SK-N-SH (cell line): ENCODE data around the gene IL4R. TPM values are rescaled to one million over a fixed set of nuclear protein-coding genes. Genes with fewer than 3 reads are reported as not detected.
A peak's percentile ranks its signal among the peaks of the same experiment; 100 is the strongest.

ENCODE experiments used
- CTCF ChIA-PET: fragments of 300-600, 350-600 bp; formaldehyde crosslinking; extraction: SDS; loops from one replicate; lab custom pipeline; 2021; lab: Yijun Ruan, JAX
- POLR2A ChIA-PET: fragments of 350-600 bp; sonication (Branson Sonifier 250); formaldehyde crosslinking; extraction: SDS; loops from one replicate; lab custom pipeline; 2020; ENCODE audit warnings: antibody characterized with exemption, inconsistent platforms; lab: Yijun Ruan, JAX
- DNase-seq: peaks from one replicate; pipeline ENCODE4 v3.0.0; 2012
- H2AFZ ChIP-seq: fragments of 200-600 bp; sonication (generic); 2 replicates; pipeline ENCODE4 v1.8.1; 2016; ENCODE audit warnings: antibody characterized with exemption, mild to moderate bottlenecking, low read depth
- H3F3A ChIP-seq: fragments of 200-600 bp; sonication (generic); replicated peaks from 2 replicates; pipeline ENCODE3; 2016; ENCODE audit warnings: antibody characterized with exemption, mild to moderate bottlenecking; ENCODE audit not compliant: insufficient read depth
- H3K27ac ChIP-seq, 2 experiments: fragments of 200-500 bp in 1 of 2; fragments of 200-600 bp in 1 of 2; sonication (Bioruptor generic) in 1 of 2; sonication (generic), shearing (Covaris generic) in 1 of 2; 2 replicates each; pipeline versions ENCODE4 v1.5.1 to v1.6.1; 2014 to 2016; ENCODE audit warnings: low read depth in 2 of 2, inconsistent platforms in 1 of 2, low read length in 1 of 2, mild to moderate bottlenecking in 1 of 2, mixed read lengths in 1 of 2
- H3K27me3 ChIP-seq: fragments of 200-600 bp; sonication (generic), shearing (Covaris generic); 2 replicates; pipeline ENCODE4 v1.6.1; 2016; ENCODE audit warnings: mixed run types; ENCODE audit not compliant: insufficient read depth
- H3K36me3 ChIP-seq, 2 experiments: fragments of 200-500 bp in 1 of 2; fragments of 200-600 bp in 1 of 2; sonication (Bioruptor generic) in 1 of 2; sonication (generic) in 1 of 2; replicated peaks in 1 of 2; 2 replicates each; pipeline versions ENCODE3 to v1.5.1; 2014 to 2016; ENCODE audit warnings: low read length in 1 of 2, mild to moderate bottlenecking in 1 of 2; ENCODE audit not compliant: insufficient read depth in 2 of 2, control insufficient read depth in 1 of 2
- H3K4me1 ChIP-seq, 2 experiments: fragments of 200-500 bp in 1 of 2; fragments of 200-600 bp in 1 of 2; sonication (Bioruptor generic) in 1 of 2; sonication (generic), shearing (Covaris generic) in 1 of 2; 2 replicates each; pipeline versions ENCODE4 v1.5.1 to v1.6.1; 2014 to 2016; ENCODE audit warnings: low read depth in 1 of 2, low read length in 1 of 2, mixed run types in 1 of 2; ENCODE audit not compliant: insufficient read depth in 2 of 2, control insufficient read depth in 1 of 2
- H3K4me2 ChIP-seq: fragments of 200-600 bp; sonication (generic), shearing (Covaris generic); 2 replicates; pipeline ENCODE4 v1.6.1; 2017; ENCODE audit warnings: mixed run types
- H3K4me3 ChIP-seq, 2 experiments: fragments of 200-500 bp in 1 of 2; fragments of 200-600 bp in 1 of 2; sonication (Bioruptor generic) in 1 of 2; sonication (generic), shearing (Covaris generic) in 1 of 2; 2 replicates each; pipeline versions ENCODE4 v1.5.1 to v1.8.1; 2014 to 2016; ENCODE audit warnings: low read depth in 2 of 2, inconsistent platforms in 1 of 2, low read length in 1 of 2, mild to moderate bottlenecking in 1 of 2, mixed read lengths in 1 of 2, moderate library complexity in 1 of 2
- H3K79me2 ChIP-seq: fragments of 200-600 bp; sonication (generic); 2 replicates; pipeline ENCODE4 v1.8.1; 2017; ENCODE audit warnings: mild to moderate bottlenecking; ENCODE audit not compliant: insufficient read depth
- H3K9ac ChIP-seq: fragments of 200-600 bp; sonication (generic); 2 replicates; pipeline ENCODE4 v1.6.1; 2017; ENCODE audit warnings: mixed run types
- H3K9me2 ChIP-seq: fragments of 200-600 bp; sonication (generic); 2 replicates; pipeline ENCODE4 v1.6.1; 2017; ENCODE audit warnings: mixed run types
- H3K9me3 ChIP-seq: fragments of 200-600 bp; sonication (generic); 2 replicates; pipeline ENCODE4 v1.6.1; 2017; ENCODE audit warnings: mixed run types, mild to moderate bottlenecking, moderate library complexity
- H4K20me1 ChIP-seq: fragments of 200-600 bp; sonication (generic); 2 replicates; pipeline ENCODE4 v1.6.1; 2017; ENCODE audit warnings: mild to moderate bottlenecking, mixed run types; ENCODE audit not compliant: insufficient read depth
- CTCF ChIP-seq: fragments of 200-600 bp; sonication (generic); IDR thresholded peaks from 2 replicates; pipeline ENCODE4 v1.6.1; 2017; ENCODE audit warnings: antibody characterized with exemption, mild to moderate bottlenecking, moderate library complexity
- ELF1 ChIP-seq: IDR thresholded peaks from 2 replicates; pipeline ENCODE4 v1.4.0; 2012
- EP300 ChIP-seq, 2 experiments: IDR thresholded peaks; 2 replicates each; pipeline versions ENCODE4 v1.4.0 to v1.6.1; 2012; ENCODE audit warnings: borderline replicate concordance in 1 of 2, low read depth in 1 of 2, low read length in 1 of 2
- EZH2phosphoT487 ChIP-seq: fragments of 200-600 bp; sonication (generic); IDR thresholded peaks from 2 replicates; pipeline ENCODE4 v1.6.1; 2017; ENCODE audit warnings: low read depth, mixed run types, mild to moderate bottlenecking, antibody characterized with exemption, moderate library complexity, borderline replicate concordance
- GATA2 ChIP-seq: sonication (generic); formaldehyde crosslinking; IDR thresholded peaks from 2 replicates; pipeline ENCODE4 v1.5.0; 2020; ENCODE audit warnings: mild to moderate bottlenecking, missing genetic modification reagents
- IRF3 ChIP-seq: fragments of 150-350 bp; IDR thresholded peaks from 2 replicates; pipeline ENCODE4 v1.6.1; 2016; ENCODE audit warnings: mild to moderate bottlenecking, low read depth, low read length
- JUND ChIP-seq: IDR thresholded peaks from 2 replicates; pipeline ENCODE4 v1.4.0; 2012
- MEF2A ChIP-seq: IDR thresholded peaks from 2 replicates; pipeline ENCODE4 v1.4.0; 2012; ENCODE audit warnings: low read depth, borderline replicate concordance
- MXI1 ChIP-seq: IDR thresholded peaks from 2 replicates; pipeline ENCODE4 v1.6.1; 2012; ENCODE audit warnings: mild to moderate bottlenecking, low read depth, low read length, improper control_type of control experiment
- NFIC ChIP-seq: IDR thresholded peaks from 2 replicates; pipeline ENCODE4 v1.4.0; 2012; ENCODE audit warnings: borderline replicate concordance
- NRF1 ChIP-seq: IDR thresholded peaks from 2 replicates; pipeline ENCODE4 v1.6.1; 2012; ENCODE audit warnings: low read depth, mild to moderate bottlenecking, low read length
- POLR2AphosphoS5 ChIP-seq: IDR thresholded peaks from 2 replicates; pipeline ENCODE4 v1.6.1; 2012; ENCODE audit warnings: low read depth, low read length
- RCOR1 ChIP-seq: fragments of 150-350 bp; IDR thresholded peaks from 2 replicates; pipeline ENCODE4 v1.6.1; 2017; ENCODE audit warnings: antibody characterized with exemption, low read length
- REST ChIP-seq: IDR thresholded peaks from 2 replicates; pipeline ENCODE4 v1.6.1; 2012; ENCODE audit warnings: mild to moderate bottlenecking, low read depth, low read length, moderate library complexity
- RXRA ChIP-seq: IDR thresholded peaks from 2 replicates; pipeline ENCODE4 v1.4.0; 2012; ENCODE audit warnings: low read depth, mild to moderate bottlenecking, borderline replicate concordance
- SIN3A ChIP-seq: IDR thresholded peaks from 2 replicates; pipeline ENCODE4 v1.6.1; 2012; ENCODE audit warnings: low read depth, mild to moderate bottlenecking, low read length, moderate library complexity, borderline replicate concordance
- ZBTB33 ChIP-seq: IDR thresholded peaks from 2 replicates; pipeline ENCODE4 v1.4.0; 2012; ENCODE audit warnings: low read depth, borderline replicate concordance
- WGBS: methylation state at CpG from one replicate; pipeline ENCODE4 v1.1.6; 2017; ENCODE audit warnings: low lambda C conversion rate; 5-methylcytosine and 5-hydroxymethylcytosine counted together
- polyA plus RNA-seq, 3 experiments: library from polyadenylated mRNA; depleted of rRNA; stranded (reverse); fragments of >200 nt; gene quantifications; 2 replicates each; pipeline ENCODE4 v1.2.3, GENCODE V29; 2012

Gene IL4R
- polyA plus RNA-seq, 1 of the 3 experiments (the other 2 are of a cell fraction), result 16.1 TPM

GRCh38 chr16:27334192-27334764 is 20.5 kb downstream of the IL4R start:
- H3K9me3 ChIP-seq, result no peaks in the 10 kb centered on the region
- no peaks in the 10 kb centered on the region for H3K9me2 ChIP-seq
- TF ChIP-seq RCOR1 (no peak), SIN3A (no peak), NRF1 (no peak), ELF1 (no peak), RXRA (no peak), MEF2A (no peak), EZH2phosphoT487 (no peak), REST (no peak), POLR2AphosphoS5 (no peak), NFIC (no peak), EP300 (IDR thresholded peaks at IDR 0.05; ENCODE audit: borderline replicate concordance in 1 of 2, low read depth in 1 of 2, low read length in 1 of 2) (no peak), IRF3 (no peak), JUND (no peak), CTCF (no peak), MXI1 (no peak), ZBTB33 (no peak), GATA2 (CRISPR knock-in tag) (no peak)
- H3K4me2 ChIP-seq, result peak overlapping the region; percentile 26; the same call in 1 of the 2 replicates
- no peak overlapping the region for H3K9ac ChIP-seq
- peaks cover 73% of the 10 kb centered on the region for H3K79me2 ChIP-seq
- no peak overlapping the region for H3K4me3 ChIP-seq
- DNase-seq, result no peak
- peaks cover 0 to 16% of the 10 kb centered on the region in 2 experiments; a peak in 2 of 4 replicates for H3K4me1 ChIP-seq
- H3F3A ChIP-seq, result peaks cover 13% of the 10 kb centered on the region
- 91% methylated on average over 10 of the region's 10 CpGs for WGBS
- CTCF ChIA-PET, result no interaction called here
- H3K27me3 ChIP-seq, result no peaks in the 10 kb centered on the region
- POLR2A ChIA-PET, result no interaction called here
- H3K36me3 ChIP-seq, result peaks cover 0 to 29% of the 10 kb centered on the region in 2 experiments
- no peak overlapping the region for H2AFZ ChIP-seq
- H4K20me1 ChIP-seq, result no peaks in the 10 kb centered on the region
- H3K27ac ChIP-seq, result peak overlapping the region in 1 of 2 experiments; percentile 79; a peak in 1 of 4 replicates
